GM21447 (cell line): Measurements from ENCODE around the gene HOXB9.

Experiments
- ATAC-seq: cut with Tn5 transposase; IDR thresholded peaks from one replicate; pipeline ENCODE4 v1.9.1; 2021; ENCODE audit not compliant: unreplicated experiment

The HOXB9 gene

GRCh38 chr17:48625495-48626244 lies 488 bp downstream of the HOXB9 start:
- ATAC-seq, result no peak

DNA sequence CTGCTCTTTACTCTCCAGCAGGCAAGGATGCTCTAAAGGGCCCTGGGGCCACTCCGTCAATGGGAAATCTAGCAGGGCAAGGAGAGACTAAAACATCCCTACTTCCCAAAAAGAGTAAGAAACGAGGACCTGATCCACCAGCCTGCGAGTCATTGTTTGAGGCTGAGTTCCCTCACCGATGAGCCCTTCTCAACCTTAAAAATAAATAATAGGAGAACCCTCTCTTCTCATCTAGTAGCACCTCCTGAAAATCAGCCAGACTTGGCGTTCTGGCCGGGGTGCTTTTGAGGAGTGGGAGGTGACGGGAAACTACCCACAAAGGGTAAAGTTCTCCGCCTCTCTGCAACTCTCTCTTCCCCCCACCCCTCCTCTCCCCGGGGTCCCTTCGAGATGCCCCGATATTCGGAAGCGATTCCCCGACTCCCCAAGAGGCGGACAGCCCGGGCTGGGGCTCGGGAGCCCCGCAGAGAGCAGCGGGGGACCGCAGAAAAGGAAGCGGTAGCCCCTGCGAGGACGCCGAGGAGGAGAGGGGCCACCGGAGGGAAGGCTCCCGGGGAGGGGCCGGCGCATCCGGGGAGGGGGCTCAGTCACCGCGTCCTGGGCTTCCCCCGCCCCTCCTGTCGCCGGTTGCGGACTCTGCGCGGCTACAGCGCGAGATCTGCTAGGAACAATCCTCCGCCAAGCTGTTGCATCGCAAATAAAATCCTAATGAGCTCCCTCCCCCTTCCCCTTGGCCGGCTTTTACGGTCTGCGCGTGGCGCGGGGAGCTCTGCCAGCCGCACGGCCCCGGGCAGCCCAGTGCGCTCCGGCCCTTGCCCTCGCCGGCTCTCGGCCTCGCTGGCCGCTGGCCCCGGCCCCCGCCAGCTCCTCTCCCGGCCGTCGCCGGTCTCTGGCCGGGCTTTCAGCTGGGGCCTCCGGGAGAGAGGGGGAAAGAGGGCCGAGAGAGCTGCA lies 1.3 kb downstream of the HOXB9 start:
- no peak for ATAC-seq

DNA sequence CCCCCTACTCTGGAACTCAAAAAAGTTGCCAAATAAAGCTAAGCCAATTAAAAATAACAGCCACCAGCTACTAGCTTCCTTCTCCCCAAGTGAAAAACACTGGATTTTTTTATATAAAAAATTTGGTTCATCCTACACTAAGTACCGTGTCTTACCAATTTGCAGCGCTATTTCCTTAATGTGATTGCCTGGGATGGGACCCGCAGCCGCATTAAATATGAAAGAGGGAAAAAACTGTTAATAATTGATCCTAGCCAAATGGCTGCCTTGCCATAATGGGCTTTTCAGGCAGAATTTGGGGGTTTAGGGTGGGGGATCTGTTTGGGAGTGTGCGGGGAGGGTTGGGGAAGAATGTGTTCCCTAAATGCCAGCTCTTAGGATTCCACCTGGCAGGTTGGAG lies 2.0 kb downstream of the HOXB9 start:
- no peak for ATAC-seq

DNA sequence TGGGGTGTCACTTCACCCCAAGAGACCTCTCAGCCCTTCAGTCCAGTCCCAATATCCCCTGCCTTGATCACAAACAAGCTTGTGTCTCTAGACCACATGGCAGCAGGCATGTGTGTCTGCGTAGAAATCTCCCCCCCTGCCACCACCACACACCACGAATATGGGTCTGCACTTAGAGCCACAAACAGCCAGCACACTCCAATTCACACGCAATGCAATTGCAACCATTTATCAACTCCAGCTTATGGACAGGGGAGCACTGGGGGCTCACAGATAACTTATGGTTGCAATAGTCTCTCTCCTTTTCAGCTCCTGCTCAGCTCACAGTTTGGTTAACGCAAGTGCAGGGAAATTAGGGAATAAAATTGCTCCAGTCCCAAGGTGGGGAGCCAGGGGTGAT lies 2.6 kb downstream of the HOXB9 start:
- no peak for ATAC-seq

DNA sequence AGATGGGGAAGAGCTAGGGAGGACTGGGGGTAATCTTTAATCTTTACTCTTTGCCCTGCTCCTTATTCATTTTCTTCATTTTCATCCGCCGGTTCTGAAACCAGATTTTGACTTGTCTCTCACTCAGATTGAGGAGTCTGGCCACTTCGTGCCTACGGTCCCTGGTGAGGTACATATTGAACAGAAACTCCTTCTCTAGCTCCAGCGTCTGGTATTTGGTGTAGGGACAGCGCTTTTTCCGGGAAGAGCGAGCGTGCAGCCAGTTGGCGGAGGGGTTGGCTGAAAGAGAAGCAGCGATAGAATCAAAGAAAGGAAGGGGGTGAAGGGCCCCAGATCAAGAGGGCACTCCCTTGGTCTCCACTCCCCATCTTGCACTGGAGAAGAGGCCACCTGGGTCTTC lies 3.3 kb downstream of the HOXB9 start:
- ATAC-seq, result no peak

DNA sequence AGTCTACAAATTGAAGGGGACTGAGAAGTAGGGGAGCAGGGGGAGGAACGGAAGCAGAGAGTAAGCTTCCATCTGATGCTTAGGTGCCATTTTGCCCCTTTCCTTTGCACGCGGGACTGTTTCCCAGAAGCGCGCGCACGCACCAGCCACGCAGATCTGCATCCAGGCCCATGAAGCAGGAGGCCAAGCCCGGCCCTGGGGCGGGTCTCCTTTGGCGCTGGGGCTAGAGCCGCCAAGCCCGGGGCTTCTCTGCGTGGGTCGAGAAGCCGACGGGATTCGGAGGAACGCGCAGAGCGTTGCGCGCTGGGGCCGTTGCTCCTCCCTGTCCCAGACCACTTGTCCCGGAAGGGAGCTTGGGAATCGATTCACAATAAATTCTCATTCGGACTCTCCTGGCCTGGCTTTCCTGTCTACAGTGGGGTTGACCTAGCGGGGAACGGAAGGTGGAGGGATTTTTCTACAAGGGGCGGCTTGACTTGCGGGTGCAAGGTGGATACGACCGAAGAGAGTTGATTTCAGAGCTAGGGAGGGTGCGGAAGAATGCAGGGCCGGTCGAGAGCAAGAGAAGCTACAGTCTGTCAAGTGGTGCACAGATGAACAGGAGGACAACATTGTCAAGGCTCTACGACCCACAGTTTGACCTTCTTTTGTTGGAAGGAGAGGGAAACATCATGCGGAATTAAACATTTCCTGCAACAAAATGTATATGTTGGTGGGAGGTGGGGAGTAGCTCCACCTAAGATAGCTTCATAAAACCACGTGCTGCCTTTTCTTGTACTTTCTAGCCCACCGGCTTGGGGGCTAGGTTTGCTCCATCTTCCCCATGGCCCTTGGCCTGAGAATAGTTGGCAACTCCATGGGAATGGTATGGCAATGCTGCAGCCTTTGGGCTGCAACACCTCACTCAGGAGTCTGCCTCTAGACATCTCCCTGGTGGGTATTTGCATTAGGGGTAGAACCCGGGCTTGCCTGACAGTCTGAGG lies 4.5 kb downstream of the HOXB9 start:
- ATAC-seq, result no peak

GRCh38 chr17:48620461-48621139 lies 5.6 kb downstream of the HOXB9 start:
- ATAC-seq, result no peak

DNA sequence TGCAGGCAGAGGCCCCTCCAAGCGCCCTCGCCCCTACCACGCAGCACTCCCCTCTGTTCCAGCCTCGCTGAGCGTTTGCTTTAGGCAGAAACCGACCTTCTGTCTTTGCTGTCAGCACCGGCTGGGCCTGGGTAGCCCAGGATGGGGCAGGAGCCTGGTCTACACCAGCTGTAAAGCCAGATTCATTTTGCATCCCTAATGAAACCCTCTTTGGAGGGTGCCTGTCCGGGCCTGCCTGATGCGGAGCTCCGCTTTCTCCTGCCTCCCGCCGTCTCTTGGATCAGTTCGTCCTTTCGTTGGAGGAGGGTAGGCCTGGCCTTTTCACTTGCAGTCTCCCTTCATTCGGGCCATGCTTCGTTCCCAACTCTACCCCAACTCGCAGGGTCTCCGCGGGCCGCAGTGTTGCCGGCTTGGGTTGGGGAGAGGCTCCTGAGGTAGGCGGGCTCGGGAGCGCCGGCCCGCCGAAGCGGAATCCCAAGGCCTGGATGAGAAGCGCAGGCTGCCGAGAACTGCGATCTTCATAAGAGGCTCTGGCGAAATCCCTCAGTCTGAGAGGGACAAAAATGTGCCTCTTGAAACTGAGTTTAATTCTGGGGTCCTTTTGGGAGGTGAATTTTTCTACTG lies 6.2 kb downstream of the HOXB9 start:
- ATAC-seq, result no peak

DNA sequence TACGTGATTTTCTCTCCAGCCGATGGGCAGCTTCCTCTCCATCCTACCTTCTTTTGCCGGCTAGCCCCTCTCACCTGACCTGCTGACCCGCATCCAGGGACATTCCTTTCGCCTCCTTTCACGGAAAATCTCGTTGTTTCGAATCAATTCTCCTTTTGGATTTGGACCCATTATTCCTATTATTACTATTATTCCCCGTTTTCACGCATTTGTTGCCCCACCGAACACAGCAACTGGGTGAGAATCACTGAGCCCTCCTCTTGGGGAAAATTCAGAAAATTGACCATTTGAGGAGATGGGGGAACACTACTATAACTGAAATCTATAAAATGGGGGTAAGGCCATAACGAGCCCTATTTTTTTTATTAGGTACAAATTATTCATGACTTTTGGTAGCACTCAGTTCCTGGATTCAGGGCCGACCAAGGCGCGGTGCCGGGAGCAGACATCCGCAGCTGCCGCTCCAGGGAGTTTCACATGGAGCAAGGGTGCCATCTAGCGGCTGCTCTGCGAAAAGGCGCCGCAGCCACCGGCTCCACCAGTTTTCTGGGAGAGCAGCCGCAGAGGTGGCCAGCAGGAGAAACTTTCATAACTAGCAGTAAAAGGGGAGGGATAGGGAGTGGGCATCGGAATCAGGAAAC lies 7.8 kb downstream of the HOXB9 start:
- ATAC-seq, result no peak

- no peak for ATAC-seq
Measured at GRCh38 chr17:48617471-48618255, 8.5 kb downstream of the HOXB9 start.

- ATAC-seq, result no peak
Measured at GRCh38 chr17:48616717-48617470, 9.3 kb downstream of the HOXB9 start.

- ATAC-seq, result no peak
Measured at GRCh38 chr17:48615963-48616716, 10.0 kb downstream of the HOXB9 start.

GRCh38 chr17:48615047-48615962 lies 10.9 kb downstream of the HOXB9 start, which contains the start of gene HOXB8:
HOXB8 (minus strand) TSS chr17:48615292; CDS start chr17:48614704, 588 bp downstream.
- ATAC-seq, result no peak

DNA sequence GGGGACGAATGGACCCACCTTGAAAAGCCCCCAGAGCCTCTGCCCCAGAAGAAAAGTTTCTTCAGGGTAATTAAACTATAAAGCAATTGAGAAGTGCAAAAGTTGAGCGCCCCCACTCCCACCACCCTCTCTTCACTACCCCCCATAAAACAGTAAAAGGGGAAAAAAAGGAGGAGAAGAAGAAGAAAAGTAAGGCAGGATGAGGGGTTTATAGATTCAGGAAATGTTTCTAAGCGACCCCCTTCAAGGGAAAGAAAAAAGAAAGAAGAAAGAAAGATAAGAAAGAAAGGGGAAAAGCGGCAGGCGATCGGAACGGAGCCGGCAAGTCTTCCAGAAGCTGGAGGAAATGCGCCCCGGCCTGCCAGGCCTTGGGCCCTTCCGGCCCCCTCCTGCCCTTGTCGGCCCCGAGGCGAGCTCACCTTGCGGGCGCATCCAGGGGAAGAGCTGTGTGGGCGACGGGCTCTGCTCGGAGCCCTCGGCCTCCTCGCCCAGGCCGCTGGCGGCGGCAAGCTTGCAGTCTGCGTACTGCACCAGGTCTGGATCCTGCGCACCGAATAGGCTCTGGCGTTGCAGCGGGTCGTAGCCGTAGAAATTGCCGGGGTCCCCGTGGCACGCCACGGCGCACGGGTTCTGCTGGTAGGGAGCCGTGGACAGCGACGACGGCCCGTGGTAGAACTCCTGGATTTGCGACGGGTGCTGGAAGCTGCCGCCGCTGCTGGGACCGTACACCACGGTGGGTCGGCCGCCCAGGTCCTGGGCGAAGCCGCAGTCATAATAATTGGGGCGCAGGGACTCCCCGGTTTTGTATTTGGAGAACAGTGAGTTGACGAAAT lies 12.1 kb downstream of the HOXB9 start:
- ATAC-seq, result no peak
